COLO668 (cell line): ENCODE data around the gene ITPR3.

ENCODE experiments used
- DNase-seq: peaks from one replicate; lab custom pipeline; 2025; ENCODE audit not compliant: unreplicated experiment; lab: John Stamatoyannopoulos, UW

The ITPR3 gene

GRCh38 chr6:33683576-33684427 lies 62.7 kb downstream of the ITPR3 start:
- DNase-seq, result no peak

DNA sequence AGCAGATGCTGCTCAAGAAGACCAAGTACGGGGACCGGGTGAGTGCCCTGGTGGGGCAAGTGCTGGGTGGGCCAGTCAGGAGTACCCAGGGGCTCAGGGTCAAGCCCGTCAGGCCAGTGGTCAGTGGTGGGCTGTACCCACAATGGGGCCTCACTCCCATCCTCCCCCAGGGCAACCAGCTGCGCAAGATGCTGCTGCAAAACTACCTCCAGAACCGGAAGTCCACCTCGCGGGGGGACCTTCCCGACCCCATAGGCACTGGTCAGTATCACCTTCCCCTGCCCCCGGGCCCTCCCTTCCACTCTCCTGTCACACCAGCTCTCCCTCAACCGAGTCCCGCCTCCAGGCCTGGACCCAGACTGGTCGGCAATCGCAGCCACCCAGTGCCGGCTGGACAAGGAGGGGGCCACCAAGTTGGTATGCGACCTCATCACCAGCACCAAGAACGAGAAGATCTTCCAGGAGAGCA lies 63.3 kb downstream of the ITPR3 start:
- no peak for DNase-seq

DNA sequence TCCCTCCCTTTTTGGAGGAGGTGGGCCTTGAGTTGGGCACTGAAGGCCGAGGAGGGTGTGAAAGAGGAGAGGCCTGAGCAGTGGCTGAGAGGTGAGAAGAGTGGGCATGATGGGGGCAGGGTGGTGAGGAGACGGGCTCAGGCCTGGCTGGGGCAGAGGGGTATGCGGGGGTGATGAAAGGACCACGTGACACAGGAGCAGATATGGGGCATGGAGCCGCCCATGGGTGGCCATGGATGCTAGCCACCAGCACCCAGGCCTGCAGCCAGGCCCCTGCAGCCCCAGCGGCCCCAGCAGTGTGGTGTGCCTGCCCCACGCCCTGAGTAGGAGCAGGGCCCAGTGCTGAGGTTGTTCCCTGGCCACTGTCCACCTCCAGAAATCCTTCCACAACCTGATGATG lies 63.9 kb downstream of the ITPR3 start:
- no peak for DNase-seq

GRCh38 chr6:33685411-33686224 lies 64.5 kb downstream of the ITPR3 start:
- no peak for DNase-seq

GRCh38 chr6:33686225-33686924 lies 65.3 kb downstream of the ITPR3 start:
- no peak for DNase-seq

GRCh38 chr6:33686981-33687975 lies 66.2 kb downstream of the ITPR3 start:
- DNase-seq, result no peak

- DNase-seq, result no peak
Measured at GRCh38 chr6:33688006-33688405, 66.9 kb downstream of the ITPR3 start.

DNA sequence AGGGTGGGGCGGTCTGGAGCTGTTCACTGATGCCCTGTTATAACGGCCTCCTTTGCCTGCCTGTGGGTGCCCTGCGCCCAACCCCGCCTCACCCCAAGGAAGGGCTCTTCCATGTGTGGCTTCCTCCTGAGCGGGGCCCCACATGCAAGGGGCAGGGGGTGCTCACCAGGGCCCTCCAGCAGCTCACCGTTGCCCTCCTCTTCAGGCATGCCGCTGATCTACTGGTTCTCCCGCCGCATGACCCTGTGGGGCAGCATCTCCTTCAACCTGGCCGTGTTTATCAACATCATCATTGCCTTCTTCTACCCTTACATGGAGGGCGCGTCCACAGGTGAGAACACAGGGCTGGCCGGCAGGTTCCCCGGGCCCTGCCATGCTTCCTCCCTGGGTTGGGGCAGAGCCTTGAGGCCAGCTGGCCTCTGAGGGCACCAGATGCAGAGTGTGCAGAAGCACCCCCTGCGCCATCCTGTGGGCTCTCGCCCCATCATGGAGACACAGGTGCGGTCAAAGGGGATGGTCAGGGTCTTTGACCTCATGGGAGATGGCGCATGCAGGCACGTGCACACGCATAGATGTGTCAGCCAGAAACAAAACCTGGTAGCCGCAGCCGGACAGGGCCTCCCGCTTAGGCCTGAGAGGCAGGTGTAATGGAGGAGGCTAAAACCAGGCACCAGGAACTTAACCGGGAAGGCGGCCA lies 67.5 kb downstream of the ITPR3 start:
- DNase-seq, result no peak

- no peak for DNase-seq
Measured at GRCh38 chr6:33689148-33689494, 68.0 kb downstream of the ITPR3 start.

DNA sequence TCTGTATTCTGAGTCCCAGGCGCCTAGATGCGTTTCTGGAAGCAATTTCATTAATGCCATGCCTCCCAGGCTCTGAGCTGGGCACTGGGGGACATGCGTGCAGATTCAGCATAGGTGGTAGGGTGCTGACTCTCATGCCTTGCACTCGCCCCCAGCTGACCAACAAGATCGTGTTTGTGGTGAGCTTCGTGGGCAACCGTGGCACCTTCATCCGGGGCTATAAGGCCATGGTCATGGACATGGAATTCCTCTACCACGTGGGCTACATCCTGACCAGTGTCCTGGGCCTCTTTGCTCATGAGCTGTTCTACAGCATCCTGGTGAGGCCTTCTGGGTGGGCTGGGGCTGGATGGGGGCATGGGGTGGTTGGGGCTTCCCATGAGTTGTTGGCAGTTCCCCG lies 68.8 kb downstream of the ITPR3 start:
- DNase-seq, result no peak

- no peak for DNase-seq
Measured at GRCh38 chr6:33690766-33691165, 69.6 kb downstream of the ITPR3 start.

DNA sequence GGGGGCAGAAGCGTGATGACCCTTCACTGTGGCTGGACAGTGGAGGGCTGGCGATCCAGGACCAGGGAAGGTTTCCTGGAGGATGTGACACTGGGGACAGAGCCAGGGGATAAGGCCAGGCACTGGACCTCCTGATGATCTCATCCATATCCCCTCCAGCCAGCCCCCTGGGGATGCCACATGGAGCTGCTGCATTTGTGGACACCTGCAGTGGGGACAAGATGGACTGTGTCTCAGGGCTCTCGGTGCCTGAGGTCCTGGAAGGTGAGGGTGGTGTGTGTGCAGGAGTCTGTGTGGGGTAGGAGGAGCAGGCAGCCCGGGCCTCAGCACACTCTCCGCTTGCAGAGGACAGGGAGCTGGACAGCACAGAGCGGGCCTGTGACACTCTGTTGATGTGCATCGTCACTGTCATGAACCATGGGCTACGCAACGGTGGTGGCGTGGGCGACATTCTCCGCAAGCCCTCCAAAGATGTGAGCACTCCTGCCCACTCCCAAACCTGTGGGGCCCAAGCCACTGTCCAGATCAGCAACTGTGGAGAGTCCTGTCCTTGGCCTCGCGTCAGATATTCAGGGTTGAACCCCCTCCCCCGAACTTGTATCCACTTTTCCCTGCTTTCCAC lies 70.4 kb downstream of the ITPR3 start:
- no peak for DNase-seq

DNA sequence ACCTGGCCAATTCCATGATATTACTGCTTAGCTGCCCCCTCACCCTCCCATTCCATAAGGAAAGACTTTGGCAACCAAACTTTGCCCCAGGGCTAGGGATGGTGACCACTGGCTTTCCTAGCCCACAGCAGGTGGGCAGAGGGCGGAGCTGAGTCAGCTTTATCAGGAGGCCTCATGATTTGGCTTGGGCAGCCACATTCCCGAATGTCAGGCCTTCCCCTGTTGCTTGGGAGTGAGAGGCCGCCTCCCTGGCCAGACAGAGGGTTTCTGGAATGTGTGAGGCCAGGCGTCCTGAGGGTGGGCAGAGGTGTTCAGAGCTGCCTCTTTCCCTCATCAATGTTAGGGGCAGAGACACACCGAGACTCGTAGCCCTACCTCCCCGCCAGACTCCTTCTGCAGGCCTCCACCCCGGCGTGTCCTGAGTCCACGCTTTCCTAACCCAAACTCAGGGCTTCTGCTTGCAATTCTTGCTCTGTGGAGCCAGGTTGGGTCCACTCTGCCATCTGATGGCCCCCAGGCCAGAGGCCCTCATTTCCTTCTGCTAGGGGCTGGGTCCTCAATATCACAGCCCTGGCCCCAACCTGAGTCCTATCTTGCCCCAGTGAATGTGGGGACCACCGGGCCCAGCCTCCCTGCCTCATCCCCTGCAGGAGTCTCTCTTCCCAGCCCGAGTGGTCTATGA lies 71.1 kb downstream of the ITPR3 start:
- no peak for DNase-seq

DNA sequence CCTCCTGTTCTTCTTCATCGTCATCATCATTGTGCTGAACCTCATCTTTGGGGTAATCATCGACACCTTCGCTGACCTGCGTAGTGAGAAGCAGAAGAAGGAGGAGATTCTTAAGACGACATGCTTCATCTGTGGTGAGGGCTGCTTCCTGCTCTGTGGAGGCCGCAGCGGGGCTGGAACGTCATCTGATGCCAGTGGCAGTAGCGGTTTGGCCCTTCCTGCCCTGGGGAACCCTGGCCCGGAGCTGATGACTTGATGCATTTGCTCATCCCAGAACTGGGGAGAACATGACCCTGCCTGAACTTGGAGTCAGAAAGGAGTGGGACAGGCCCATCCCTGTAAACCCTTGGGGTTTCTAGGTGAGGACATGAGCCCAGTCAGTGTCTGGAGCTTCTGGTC lies 71.6 kb downstream of the ITPR3 start:
- DNase-seq, result no peak

GRCh38 chr6:33693186-33694105 lies 72.3 kb downstream of the ITPR3 start:
- no peak for DNase-seq

- DNase-seq, result no peak
Measured at GRCh38 chr6:33694401-33694931, 73.3 kb downstream of the ITPR3 start.

DNA sequence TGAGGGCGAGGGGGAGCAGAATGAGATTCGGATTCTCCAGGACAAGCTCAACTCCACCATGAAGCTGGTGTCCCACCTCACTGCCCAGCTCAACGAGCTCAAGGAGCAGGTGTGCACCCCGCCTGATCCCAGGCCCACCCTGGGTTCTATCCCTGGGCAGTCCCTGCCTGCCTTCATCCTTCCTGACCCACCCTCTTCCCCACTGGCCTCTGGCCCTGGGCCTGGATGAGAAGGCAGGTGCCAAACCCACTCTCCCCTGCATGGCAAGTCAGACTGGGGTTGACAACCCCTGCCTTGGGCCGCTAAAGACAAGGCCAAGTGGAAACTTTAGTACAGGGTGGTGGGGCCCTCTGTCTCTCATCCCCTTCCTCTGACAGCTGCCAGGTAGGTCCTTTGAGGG lies 73.9 kb downstream of the ITPR3 start:
- DNase-seq, result no peak
